22Rv1 (cell line): ENCODE results near the gene TDO2.

ENCODE experiments used
- ZFX ChIP-seq: fragments of 450-650 bp; IDR thresholded peaks from 2 replicates; pipeline ENCODE4 v1.6.1; 2017; ENCODE audit warnings: antibody characterized with exemption, borderline replicate concordance
- TF ChIP-seq, protein P1 (sequence below): fragments of 450-650 bp; IDR thresholded peaks from 2 replicates; pipeline ENCODE4 v1.5.1; 2017; ENCODE audit warnings: mild to moderate bottlenecking

DNA sequence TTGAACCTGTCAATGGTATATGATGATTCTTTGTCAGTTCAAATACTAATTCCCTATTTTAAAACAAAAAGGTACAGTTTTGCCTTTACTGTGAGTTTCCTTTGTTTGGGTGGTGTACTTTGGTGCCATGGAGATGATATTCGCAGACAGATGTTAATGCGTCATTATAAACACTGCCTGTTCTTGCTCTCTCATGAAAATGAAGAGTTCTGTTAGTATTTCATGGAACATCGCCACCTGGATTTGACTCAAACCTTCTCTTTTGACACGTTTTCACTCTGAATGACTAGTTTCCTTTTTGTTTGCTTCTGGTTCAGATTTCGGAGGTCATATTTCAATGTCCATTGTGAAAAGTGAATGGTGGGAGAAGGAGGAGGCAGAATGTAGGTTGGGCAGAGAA, 57.0 kb downstream of the TDO2 start:
- TF ChIP-seq, protein P1, sequence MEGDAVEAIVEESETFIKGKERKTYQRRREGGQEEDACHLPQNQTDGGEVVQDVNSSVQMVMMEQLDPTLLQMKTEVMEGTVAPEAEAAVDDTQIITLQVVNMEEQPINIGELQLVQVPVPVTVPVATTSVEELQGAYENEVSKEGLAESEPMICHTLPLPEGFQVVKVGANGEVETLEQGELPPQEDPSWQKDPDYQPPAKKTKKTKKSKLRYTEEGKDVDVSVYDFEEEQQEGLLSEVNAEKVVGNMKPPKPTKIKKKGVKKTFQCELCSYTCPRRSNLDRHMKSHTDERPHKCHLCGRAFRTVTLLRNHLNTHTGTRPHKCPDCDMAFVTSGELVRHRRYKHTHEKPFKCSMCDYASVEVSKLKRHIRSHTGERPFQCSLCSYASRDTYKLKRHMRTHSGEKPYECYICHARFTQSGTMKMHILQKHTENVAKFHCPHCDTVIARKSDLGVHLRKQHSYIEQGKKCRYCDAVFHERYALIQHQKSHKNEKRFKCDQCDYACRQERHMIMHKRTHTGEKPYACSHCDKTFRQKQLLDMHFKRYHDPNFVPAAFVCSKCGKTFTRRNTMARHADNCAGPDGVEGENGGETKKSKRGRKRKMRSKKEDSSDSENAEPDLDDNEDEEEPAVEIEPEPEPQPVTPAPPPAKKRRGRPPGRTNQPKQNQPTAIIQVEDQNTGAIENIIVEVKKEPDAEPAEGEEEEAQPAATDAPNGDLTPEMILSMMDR, result no peak
- no peak for TF ChIP-seq ZFX
